HG03575 (cell line): ENCODE data around the gene TMEM218.

Experiments used
- ATAC-seq: cut with Tn5 transposase; IDR thresholded peaks from one replicate; pipeline ENCODE4 v1.9.1; 2021; ENCODE audit not compliant: unreplicated experiment, insufficient number of reproducible peaks, low FRiP score; ENCODE audit errors: extremely low read depth

Gene TMEM218

GRCh38 chr11:125132596-125132995 is 21.2 kb upstream of the TMEM218 start:
- no peak for ATAC-seq

- no peak for ATAC-seq
Observed at GRCh38 chr11:125132071-125132470, 20.6 kb upstream of the TMEM218 start.

GRCh38 chr11:125129316-125129993 is 18.0 kb upstream of the TMEM218 start:
- no peak for ATAC-seq

- ATAC-seq = no peak
Observed at GRCh38 chr11:125128450-125128849, 17.0 kb upstream of the TMEM218 start.

- no peak for ATAC-seq
Observed at GRCh38 chr11:125124618-125124992, 13.2 kb upstream of the TMEM218 start.

- no peak for ATAC-seq
Observed at GRCh38 chr11:125123947-125124617, 12.7 kb upstream of the TMEM218 start.

- ATAC-seq = no peak
Observed at GRCh38 chr11:125123194-125123946, 11.9 kb upstream of the TMEM218 start.

GRCh38 chr11:125117429-125117828 is 6.0 kb upstream of the TMEM218 start:
- no peak for ATAC-seq

- no peak for ATAC-seq
Observed at GRCh38 chr11:125114518-125114917, 3.1 kb upstream of the TMEM218 start.

- no peak for ATAC-seq
Observed at GRCh38 chr11:125112208-125112604, 780 bp upstream of the TMEM218 start.

GRCh38 chr11:125111001-125111342 is 454 bp downstream of the TMEM218 start:
- no peak for ATAC-seq

GRCh38 chr11:125110506-125110905 is 920 bp downstream of the TMEM218 start:
- no peak for ATAC-seq

- ATAC-seq = no peak
Observed at GRCh38 chr11:125108469-125108868, 3.0 kb downstream of the TMEM218 start.

- no peak for ATAC-seq
Observed at GRCh38 chr11:125105926-125106325, 5.5 kb downstream of the TMEM218 start.

- ATAC-seq = no peak
Observed at GRCh38 chr11:125102510-125102909, 8.9 kb downstream of the TMEM218 start.

GRCh38 chr11:125102025-125102424 is 9.4 kb downstream of the TMEM218 start:
- ATAC-seq = no peak

GRCh38 chr11:125101596-125101995 is 9.8 kb downstream of the TMEM218 start:
- ATAC-seq = no peak

- no peak for ATAC-seq
Observed at GRCh38 chr11:125100136-125100535, 11.3 kb downstream of the TMEM218 start.

GRCh38 chr11:125094731-125095130 is 16.7 kb downstream of the TMEM218 start:
- ATAC-seq = no peak

- no peak for ATAC-seq
Observed at GRCh38 chr11:125093502-125093901, 17.9 kb downstream of the TMEM218 start.
